GDM1 (cell line): ENCODE data around the gene ZNF680.
"Not testable (repeated sequence)": the region's sequence is repeated elsewhere in the genome, so short reads cannot be mapped to it uniquely, and the experiment has no call there.

Source experiments
- DNase-seq: peaks from one replicate; lab custom pipeline; 2025; lab: John Stamatoyannopoulos, UW

Gene ZNF680

DNA sequence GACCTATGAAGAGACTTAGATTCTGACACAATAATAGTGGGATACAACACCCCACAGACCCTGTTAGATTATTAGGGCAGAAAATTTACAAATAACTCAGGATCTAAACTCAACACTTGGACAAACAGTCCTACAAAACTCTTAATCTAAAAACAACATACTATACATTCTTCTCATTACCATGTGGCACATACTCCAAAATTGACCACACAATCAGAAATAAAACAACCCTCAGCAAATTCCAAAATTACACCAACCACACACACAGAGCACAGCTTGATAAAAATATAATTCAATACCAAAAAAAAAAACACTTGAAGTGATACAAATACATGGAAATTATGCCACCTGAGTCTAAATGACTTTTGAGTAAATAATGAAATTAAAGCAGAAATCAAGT, 7.8 kb downstream of the ZNF680 start:
- DNase-seq = no peak

DNA sequence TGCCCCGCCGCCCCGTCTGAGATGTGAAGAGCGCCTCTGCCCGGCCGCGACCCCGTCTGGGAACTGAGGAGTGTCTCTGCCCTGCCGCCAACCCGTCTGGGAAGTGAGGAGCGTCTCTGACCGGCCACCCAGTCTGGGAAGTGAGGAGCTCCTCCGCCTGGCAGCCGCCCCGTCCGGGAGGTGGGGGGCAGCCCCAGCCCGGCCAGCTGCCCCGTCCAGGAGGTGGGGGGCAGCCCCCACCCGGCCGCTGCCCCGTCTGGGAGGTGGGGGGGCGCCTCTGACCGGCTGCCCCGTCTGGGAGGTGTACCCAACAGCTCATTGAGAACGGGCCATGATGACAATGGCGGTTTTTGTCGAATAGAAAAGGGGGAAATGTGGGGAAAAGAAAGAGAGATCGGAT, 8.7 kb downstream of the ZNF680 start:
- not testable (repeated sequence) for DNase-seq

DNA sequence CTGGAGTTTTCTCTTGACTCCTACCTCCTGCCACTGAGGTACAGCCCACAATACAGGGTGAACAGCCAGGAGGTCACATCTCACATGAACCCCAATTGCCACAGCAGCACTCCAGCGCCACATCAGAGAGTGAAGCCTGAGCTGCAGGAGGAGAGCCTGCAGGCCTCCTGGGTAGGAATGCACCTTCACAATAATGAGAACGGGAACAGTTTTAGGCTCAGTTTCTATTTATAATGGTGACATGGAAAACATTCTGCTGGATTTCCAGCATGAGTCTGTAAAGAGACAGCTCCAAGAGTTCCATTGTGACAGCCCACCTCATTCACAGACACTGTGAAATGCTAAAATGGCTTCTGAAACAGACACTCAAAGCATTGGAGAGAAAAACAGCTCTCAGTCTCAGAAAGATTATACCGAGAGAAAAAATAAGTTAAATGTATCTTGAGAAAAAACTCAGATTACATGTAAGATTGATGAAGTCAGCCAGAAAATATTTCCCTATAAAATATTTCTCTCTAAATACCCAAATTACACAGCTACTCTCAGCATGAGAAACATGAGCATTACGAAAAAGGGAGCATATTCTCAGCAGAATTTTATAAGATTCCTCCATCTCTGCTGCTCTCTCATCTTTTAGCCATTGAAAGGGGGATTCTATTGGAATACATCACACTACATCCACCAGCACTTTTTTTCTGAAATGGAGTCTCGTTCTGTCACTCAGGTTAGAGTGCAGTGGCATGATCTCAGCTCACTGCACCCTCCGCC, 11.3 kb downstream of the ZNF680 start:
- no peak for DNase-seq

DNA sequence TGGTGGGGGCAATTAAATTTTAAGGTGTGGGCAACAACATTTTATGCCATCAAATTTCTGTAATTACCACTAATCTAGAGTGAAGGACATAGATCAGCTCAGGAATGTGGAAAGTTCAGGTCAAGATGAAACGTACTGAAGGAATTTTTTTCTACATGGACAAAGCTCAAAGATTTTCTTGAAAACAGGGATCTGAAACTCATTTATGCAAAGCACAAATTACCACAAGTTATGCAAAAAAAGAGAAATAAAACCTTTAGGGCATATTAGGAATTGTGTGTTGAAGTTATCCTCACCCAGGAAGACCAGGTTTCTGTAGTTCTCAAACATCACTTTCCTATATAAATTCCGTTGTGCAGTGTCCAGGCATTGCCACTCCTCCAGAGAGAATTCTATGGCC, 18.9 kb downstream of the ZNF680 start:
- DNase-seq = no peak

DNA sequence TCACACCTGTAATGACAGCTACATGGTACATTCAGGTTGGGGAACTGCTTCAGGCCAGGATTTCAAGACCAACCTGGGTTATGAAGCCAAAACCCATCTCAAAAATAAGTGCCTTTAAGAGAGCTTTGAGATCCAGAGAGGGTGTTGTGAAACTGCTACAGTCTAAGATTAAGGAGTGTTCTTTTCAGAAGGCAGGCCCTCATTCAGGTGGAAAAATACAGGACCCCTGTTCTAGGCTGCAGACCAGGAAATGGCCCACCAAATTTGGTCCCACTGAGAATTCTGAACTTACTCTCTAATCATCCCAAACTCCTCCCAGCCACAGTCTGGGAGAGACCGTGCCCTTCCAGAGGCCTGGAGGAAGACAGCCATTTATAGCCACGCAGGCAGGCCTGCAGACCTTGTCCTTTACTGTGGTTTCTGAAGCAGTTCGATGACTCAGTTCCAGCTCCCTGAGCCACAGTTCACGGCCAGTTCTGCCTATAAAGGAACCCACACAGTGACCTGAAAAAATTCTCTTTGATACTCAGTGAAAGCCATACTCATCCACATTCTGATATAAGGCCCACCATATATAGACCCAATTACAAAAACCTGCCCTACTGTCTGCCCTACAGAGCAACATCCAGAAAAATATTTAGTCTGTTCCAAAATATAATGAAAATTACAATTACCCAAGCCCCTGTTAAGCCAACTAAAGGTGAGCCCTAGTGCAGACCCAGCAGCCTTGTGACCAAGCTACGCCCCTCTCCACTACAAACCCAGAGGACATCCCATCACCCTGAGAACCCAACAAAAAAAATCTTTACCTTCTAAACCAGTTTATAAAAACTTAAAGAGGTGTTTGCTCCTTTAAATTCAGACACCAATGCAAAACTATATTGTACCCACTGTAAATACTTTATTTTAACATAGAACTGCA, 21.2 kb downstream of the ZNF680 start:
- peak; percentile 2 for DNase-seq

DNA sequence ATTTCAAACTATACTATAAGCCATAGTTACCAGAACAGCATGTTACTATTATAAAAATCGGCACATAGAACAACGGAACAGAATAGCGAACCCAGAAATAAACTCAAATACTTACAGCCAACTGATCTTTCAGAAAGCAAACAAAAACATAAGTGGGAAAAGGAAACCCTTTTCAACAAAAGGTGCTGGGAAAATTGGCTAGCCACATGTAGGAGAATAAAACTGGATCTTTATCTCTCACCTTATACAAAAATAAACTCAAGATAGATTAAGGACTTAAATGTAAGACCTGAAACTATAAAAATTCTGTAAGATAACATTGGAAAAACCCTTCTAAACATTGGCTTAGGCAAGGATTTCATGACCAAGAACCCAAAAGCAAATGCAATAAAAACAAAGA, 29.1 kb downstream of the ZNF680 start:
- no peak for DNase-seq

DNA sequence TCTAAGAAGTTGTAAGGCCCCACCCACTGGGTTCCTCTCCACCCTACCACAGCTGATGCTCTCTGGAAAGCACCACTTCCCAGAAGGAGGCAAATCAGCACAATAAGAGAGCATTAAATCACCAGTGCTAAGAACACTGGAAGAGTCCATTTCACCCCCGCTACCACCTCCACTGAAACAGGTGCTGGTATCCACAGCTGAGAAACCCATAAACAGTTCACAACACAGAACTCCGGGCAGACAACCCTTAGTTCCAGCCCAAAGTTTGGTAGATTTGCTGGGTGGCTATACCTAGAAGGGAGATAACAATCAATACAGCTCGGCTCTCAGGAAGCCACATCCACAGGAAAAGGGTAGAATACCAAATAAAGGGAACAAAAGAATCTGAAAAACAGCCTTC, 34.1 kb downstream of the ZNF680 start:
- no peak for DNase-seq

DNA sequence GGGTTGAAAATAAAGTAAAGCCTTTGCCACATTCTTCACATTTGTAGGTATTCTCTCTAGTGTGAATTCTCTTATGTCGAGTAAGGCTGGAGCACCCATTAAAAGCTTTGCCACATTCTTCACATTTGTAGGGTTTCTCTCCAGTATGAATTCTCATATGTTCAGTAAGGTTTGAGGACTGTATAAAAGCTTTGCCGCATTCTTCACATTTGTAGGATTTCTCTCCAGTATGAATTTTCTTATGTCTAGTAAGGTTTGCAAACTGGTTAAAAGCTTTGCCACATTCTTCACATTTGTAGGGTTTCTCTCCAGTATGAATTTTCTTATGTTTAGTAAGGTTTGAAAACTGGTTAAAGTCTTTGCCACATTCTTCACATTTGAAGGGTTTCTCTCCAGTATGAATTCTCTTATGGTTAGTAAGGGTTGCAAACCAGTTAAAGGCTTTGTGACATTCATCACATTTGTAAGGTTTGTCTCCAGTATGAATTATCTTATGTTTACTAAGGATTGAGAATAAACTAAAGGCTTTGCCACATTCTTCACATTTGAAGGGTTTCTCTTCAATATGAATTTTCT, 41.4 kb downstream of the ZNF680 start:
- no peak for DNase-seq

DNA sequence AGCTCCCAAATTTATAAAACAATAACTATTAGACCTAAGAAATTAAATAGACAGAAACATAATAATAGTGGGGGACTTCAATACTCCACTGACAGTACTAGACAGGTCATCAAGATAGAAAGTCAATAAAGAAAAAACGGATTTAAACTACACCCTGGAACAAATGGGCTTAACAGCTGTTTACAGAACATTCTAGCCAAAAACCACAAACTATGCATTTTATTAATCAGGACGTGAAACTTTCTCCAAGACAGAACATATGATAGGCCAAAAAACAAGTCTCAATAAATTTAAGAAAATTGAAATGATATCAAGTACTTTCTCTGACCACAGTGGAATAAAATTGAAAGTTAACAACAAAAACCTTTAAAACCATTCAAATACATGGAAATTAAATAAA, 46.4 kb downstream of the ZNF680 start:
- DNase-seq = no peak

DNA sequence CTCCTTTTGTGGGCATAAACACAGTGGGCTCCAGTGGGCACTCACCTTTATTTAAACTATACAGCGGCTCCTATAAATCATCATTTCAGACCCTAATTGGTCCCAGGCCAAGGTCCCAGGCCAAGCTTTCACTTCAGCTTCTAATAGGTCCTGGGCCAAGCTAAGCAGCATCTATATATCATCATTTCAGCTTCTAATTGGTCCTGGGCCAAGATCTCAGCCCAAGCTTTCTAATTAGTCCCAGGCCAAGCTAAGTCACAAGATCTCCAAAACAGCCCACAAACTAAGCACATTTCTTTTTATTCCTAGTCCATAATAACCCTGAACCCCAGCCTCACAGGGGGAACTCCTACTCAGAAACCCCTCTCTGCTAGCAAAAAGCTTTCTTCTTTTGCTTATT, 47.1 kb downstream of the ZNF680 start:
- no peak for DNase-seq

DNA sequence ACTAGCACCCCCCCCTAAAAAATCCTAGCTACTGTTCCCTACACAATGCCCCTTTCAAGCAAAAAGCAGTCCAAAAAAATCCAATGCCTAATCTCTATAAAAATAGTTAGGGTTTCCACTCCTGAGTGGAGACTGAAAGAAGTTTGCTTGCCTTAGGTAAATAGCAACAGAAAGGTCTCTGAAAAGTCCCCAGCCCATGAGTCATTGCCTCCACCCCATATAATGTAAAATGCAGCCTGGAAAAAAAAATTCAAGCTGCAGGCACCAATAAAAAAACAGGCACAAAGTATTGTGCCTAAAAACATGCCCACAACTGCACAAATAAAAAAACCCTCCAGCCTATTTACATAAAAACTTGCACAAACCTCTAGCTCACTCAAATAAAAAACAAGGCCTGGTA, 47.5 kb downstream of the ZNF680 start:
- no peak for DNase-seq

DNA sequence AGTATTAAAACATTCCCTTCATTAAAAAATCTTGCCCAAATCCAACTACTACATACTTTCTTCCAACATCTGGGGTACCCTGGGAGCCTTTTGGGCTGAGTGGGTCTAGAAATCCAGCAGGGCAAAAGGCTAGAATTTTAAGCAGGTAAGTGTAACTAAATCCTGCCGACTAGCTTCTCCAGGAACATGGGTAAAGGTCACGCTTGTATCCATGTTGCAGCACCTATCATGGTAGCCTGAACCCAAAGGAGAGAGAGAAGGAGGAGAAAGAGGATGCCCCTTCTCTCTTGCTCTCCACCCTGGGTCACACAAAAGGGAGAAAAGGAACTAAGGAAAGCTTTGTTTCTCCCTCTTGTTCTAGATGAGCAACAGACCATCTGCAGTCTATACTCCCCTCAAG, 53.3 kb downstream of the ZNF680 start:
- DNase-seq = no peak

DNA sequence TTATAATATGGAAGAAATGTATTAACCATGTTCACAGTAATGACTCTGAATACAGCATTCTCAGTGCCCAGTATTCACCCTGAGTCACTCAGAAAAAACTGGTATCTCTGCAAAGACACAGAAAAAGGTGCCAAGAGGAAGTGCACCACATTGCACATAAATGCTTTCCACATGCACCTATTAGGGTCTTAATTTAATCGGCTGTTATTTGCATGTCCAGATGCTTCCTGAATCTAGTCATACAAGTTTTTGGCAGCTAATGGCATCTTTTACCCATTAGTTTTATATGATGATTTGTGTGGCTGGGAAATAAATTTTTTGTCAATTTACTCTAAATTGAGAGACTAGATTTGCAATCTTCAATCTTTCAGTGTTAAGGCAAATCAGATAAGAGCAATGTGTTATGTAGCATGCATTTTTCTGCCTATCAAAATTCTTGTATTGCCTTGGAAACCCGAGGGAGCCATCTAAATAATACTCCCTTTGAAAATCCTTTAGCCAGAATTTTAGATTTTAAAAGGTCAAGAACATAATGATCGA, 58.2 kb downstream of the ZNF680 start:
- no peak for DNase-seq

DNA sequence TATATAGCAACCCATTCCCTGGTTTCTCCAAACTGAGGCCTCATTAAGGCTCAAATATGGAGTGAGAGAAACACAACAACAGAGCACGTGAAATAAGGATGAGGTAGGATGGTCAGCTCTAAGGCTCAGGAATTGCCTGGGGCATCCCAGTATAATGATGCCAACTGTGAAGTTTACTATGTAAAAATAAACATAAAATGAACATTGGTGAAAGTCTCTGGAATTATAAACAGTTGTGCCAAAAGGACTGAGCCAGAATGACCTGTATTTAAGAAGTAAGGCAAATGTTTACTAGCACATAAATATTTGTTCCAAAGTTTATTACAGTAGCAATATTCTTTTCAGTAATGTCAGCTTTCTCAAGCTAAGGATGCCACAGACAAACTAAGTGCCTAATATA, 64.6 kb downstream of the ZNF680 start:
- DNase-seq = no peak

DNA sequence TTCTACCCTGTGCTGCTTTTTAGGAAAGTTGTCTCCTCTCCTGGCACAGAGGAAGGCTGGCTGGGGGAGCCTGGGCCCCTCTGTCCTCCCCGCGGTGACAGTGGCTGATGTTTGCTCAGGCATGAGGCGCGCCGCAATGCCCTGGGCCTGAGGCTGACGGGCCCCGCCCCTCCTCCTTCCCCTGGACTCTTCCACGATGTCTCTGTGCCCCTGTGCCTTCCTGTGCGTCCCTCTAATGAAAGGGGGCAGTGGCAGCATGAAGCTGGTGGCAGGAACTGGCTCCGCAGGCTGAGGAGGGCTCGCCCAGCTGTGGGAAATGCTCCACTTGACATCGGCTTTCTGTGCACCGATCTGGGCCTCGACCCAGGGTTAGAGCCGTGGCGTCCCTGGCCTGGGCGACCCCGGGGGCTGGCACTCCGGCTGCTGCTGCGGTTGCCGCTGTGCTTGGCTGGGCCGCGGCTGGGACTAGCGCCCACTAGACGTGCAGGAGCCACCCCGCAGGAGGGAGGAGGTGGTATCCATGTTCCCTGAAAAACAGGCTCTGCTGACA, 67.9 kb downstream of the ZNF680 start:
- DNase-seq = no peak

DNA sequence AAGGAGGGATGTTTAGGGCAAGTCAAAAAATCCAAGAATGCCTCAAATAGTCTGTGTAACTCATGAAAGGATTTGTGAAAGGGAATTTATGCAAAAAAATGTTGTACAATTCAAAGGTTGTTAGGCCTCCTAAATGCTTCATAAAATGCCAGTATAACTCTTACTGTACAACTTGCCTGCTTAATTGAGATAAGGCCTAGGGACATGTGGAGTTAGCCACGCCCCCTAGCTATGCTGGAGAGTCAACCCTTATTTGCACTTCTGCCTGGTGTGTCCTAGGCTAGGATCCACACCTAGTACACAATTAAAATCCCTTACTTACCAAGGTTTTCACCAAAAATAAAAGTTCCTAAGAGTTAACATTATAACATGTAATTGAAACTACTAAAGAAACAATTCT, 77.2 kb downstream of the ZNF680 start:
- no peak for DNase-seq
